ENCODE measurements around the gene KNOP1. TPM values are rescaled to one million over a fixed set of nuclear protein-coding genes. Genes with fewer than 3 reads are reported as not detected.

The KNOP1 gene
- polyA plus RNA-seq, 5 donors = 30.1 to 42.4 (median 34.4) TPM

DNA sequence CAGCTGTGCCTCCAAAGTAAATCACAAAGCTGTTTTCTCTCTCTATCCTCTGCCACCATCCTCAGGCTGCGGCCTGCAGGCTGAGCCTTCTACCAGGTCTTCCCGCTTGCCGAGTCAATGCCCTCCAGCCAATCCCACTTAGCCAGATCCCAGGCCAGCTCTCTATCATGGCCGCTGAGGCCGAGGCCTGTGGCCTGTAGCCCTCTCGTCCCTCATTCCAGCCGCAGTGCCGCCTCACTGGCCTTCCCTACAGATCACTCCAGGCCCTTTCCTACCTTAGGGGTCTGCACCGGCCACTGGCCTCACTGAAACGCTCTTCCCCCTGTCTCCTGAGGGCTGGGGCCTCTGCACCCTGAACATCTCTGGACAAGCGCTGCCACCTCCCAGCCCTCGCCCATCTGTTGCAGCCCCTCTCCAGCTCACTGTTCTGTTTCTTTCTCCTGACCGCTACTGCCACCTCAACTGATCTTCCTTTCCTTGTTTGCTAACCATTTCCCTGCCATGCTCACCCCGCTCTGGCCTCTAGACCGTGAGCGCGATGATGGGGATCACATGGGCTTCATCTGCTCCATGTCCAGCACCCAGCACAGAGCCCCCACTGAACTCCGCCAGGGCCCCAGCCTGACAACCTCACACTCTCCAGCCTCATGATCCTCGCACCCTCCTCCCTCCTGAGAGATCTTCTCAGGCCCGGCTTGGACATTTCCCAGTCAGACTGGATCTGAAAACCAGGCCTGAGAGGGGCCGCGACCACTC is 8.5 kb downstream of the KNOP1 start:
- DNase-seq = no peak

DNA sequence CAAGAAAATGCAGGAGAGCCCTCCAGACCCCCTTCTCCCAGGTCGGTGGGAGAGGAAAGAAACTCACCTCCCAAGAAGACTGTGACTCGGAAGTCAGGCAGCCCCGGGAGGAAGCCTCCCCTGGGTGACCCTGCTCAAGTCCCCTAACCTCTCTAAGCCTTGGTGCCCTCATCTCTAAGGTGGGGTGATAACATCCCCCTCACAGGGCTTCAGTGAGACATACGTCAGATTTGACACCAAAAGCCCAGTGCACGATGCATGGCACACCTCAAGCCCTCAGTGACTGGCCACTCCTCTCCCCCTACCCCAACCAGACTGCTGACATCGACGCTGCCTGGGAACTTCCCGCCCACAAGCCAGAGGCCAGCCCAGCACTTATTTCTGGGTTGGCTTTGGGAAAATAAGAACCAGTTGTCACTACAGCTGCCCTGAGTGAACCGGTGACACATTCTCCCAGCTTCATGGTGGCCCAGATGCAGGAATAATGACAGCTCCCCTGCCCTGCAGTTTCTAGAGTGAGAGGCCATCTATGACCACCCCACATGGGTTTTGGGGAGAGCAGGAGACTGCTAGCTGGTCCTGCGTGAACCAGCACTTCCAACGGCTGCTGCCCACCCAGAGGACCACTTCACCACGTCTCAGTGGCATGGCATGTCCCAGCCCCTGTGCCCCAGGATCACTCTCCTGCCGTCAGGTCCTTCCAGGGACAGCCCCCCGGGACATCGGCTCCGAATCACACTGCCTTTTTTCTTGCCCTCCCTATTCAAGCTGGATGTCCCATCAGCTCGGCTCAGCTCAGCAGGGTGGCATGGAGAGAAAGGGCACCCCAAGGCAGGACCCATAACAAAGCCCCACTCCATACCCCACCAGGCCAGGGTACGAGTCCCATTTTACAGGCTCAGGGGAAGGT is 9.5 kb downstream of the KNOP1 start:
- DNase-seq = no peak

DNA sequence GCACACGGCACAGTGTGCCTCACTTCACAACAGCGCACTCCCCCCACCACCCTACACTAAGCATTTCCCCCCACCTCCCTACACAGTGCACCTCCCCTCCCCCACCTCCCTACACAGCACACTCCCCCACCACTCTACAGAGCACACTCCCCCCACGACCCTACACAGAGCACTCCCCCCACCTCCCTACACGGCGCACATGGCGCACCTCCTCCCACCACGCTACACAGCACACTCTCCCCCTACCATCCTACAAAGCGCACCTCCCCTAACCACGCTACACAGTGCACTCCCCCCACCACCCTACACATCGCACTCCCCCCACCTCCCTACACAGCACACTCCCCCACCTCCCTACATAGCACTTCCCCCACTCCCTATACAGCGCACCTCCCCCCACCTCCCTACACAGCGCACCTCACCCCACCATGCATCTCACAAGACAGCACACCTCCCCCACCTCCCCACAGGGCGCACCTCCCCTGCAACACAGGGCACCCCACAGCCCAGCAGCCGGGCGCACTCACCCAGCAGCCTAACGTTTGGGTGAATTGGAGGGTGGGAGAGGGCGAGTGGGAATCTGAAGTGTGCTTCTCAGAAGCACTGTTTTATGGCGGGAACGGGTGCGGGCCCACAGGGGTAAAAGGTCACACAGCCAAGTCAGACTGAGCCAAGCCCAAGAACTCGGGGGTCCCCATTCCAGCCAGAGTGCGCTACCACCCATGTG is 10.3 kb downstream of the KNOP1 start:
- DNase-seq = no peak

DNA sequence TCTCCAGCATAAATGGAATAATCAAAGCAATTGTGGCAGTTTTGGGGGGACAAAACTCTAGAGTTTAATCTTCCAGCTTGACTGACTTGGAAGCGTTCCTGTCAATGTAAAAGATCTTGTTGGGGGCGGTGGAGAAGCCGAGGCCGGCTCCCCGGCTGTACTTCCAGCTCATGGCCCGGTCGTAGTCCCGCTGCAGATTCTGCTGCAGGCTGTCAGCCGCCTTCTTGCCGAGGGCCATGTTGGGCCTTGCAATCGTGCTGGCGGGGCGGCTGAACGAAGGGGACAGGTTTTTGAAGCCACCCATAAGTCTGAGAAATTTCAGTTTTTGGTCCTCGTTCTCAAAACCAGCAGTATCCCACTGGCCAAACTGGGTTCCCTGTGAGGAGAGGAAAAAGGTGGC is 11.2 kb downstream of the KNOP1 start:
- DNase-seq = no peak

DNA sequence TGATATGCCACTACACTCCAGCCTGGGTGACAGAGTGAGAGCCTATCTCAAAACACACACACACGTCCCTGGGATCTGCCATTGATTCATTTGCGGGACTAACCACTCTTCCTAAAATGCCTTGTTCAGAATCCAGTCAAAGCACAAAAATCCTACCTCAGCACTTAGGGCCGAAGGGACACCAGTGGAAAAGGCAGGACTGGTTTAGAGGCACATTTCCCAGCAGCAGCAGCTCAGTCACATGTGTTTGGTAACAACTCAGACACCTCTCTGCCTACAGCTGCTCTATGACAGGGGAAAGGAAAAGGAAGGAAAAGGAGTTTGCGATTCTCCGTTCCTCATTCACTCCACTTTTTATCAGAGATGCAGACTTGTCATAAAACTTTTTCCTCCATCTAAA is 12.2 kb downstream of the KNOP1 start:
- no peak for DNase-seq

DNA sequence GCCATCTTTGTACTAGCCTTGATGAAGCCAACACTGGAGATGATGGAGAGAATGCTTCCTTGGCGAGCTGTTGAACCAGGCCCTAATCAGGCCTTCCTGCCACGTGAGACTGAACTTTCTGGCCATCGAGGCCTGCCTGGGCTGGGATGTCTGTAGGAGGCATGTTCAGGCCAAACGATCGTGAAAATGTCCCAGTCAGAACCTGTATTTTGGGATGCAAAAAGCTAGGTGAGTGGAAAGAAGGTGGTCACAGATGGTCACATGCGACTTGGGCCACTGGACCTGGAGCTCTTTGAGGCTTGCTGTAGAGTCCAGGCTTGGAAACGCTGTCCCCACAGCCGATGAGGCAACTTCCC is 12.9 kb downstream of the KNOP1 start:
- DNase-seq = no peak

DNA sequence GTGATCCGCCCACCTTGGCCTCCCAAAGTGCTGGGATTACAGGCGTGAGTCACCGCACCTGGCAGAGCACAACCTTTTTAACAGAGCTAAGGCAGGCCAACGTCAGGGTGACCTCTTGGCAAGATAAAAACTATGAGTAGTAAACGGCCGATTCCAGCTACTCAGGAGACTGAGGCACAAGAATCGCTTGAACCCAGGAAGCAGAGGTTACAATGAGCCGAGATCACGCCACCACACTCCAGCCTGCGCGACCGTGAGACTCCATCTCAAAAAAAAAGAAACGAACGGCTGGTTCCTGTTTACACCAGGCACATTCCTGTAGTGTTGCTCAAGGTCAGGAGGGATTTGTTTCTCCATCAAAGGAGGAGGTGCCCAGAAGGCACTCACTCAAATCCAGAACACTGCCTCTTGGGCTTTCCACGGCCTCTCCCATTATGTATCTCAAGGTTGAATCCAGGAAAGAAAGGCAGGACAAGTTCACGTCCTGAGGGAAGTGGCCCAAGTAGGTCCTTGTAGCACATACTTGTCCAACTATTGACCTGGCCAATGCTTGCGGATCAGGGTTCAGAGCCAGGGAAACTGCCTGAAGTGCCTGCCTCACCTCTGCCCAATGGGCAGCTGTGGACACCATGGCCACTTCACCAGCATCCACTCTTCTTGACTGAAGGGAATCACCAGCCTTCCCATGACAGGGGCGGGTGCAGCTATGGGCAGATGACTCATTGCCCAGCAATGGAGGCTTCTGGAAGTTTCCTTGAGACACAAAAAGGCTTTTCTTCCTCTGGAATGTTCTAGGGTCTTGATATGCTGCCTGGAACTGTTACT is 13.5 kb downstream of the KNOP1 start:
- no peak for DNase-seq

DNA sequence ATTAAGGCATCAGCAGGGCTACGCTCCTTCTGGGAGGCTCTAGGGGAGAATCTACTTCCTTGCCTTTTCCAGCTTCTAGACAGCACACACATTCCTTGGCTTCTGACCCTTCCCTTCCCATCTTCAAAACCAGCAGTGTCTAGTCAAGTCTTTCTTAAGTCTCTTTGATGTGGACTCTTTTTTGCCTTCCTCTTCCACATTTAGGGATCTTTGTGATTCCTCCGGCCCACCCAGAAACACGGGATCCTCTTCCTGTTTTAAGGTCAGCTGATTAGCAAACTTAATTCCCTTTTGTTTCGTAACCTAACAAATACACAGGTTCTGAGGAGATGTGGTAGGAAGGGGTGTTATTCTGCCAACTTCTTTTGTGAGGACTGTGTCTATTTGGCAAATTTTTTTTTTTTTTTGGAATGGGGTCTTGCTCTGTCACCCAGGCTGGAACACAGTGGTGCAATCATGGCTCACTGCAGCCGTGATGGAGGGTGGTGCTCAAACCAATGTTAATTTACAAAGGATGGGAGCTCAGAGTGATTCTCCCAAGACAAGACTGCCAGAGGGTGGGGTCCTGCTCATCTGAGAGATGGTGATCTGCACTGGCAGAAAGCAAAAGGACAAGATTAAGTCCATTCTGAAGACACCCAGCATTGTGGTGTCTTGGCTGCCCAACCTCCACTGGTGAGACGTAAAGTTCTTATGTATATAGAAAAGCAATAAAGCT is 14.7 kb downstream of the KNOP1 start:
- DNase-seq = no peak

DNA sequence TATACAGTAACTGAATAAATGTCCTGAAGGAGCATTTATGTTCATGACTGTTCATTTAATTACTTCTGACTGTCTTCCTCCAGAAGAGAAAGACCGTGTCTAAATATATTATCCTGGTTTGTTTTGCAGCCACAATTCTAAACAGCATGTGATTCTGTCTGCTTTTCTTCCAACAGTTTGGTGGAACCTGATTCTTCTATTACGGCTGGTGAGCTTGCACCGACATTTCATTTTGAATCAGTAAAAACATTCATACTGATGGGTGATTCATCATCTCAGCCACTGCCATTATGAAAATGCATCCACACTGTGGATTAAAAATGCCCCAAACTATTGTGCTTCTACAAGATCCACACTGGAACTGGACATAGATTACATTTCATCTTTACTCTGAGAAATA is 16.9 kb downstream of the KNOP1 start:
- no peak for DNase-seq

DNA sequence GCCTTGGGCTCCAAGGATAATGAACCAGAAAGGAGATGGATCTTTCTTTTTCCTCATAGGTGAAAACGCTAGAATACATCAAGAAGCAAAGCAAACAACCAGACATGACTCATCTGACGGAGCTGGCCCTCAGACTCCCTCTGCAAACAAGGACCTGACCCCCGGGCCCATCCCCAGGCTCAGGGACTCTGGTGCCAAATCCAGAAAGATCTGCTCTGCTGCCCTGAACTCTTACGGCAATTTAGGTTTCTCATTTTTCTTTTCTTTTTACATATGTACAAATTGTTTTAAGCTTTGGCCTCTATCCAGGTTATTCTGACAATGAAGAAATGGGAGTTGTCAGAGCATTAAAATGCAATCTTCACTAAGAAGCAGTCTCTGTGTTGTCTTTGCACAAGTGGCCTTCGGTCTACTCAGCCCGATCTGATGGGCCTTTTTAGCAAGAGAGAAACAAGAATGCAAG is 17.7 kb downstream of the KNOP1 start:
- DNase-seq = no peak

DNA sequence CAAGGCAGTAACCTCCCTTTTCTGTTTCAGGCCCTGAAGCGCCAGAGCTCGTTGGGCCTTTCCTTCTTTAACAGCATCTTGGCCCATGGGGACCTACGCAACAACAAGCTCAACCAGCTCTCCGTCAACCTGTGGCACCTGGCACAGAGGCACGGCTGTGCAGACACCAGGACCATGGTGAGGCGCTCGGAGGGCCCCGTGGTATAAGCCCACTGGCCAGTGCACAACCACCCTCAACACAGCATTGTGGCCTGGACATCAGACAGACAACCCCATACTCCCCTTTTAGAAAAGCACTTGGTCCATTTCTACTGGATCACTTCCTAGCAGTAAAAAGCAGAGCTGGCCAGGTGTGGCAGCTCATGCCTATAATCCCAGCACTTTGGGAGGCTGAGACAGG is 18.6 kb downstream of the KNOP1 start:
- no peak for DNase-seq

DNA sequence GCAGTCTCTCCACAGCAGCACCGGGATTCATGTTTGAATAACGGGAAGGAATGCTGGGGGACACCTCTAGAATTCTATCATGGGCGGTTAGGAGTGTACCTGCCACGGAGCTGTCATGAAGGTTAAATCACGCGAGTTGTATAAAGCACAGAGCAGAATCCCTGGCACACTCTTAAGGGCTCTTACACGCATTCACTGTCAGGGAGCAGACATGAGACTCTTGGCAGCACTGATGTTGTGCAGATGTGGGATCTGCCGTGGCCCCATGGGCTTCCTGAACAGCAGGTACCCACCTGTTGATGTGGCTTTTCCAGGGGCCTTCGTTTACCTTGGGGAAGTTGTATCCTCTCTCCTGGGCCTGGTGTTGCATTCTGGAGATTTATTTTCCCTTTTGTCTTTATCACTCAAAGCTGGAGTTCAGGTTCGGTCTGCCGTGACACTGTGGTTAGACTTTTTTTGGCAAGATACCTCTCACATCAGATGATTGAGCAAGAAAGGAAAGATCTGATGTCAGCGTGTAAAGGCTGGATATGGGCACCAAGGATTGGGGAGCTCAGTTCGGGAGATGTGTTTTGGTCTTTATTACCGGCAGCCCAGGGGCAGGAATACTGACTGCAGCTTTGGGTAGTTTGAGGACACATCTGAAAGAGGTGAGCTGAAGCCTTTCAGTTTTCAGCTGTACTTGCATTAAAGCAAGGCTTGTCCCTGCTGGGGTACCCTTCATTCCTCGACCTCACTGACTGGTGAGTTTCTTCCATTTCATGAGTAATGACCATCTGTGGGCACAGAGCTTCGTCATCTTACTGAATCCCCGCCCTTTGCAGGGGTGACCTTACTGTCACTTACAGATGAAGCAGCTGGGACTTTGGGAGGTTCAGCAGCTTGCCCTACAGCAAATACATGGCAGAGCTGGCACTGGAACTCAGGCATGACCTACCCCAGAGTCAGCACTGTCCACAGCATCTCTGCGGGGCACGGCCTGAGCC is 19.3 kb downstream of the KNOP1 start:
- no peak for DNase-seq

DNA sequence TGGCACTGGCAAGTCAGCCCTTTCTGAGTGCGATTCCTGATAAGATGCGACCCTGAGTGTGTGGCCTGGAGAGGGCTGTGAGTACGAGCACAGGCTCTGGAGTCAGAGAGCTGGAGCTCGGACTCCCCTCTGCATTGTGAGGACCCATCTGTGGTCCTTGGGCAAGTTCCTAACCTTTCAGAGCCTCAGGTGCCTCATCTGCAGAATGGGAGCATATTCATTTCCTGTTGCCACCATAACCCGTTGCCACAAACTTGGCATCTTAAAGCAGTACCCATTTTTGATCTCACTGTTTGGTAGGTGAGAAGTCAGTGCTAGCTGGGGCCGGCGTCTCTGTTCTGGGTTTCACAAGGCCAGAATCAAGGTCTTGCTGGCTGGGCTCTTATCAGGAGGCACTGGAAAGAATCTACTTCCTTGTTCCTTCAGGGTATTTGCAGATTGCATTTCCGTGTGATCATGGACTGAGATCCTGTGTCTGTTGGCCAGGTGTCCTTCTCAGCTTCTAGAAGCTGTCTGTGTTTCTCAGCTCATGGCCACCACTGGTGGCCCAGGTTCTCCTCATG is 20.2 kb downstream of the KNOP1 start:
- DNase-seq = no peak

DNA sequence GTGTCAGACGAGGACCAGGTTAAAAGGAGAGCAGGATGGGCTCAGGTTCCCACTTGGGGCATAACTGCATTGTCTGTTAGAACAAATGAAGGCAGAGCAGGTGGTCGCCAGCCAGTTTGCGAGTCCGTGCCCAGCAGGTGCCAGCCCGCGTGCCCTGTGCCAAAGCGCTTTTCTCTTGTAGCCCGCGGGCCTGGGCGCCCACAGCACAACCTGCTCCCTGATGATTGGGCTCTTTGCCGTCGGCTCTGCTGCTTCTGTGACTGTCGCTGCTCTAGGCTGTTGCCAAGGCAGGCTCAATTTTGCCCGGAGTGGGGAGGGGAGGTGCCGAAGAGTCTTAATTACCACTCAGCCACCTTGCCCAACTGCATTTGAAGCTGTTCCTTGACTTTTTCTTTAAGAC is 21.1 kb downstream of the KNOP1 start:
- DNase-seq = no peak

DNA sequence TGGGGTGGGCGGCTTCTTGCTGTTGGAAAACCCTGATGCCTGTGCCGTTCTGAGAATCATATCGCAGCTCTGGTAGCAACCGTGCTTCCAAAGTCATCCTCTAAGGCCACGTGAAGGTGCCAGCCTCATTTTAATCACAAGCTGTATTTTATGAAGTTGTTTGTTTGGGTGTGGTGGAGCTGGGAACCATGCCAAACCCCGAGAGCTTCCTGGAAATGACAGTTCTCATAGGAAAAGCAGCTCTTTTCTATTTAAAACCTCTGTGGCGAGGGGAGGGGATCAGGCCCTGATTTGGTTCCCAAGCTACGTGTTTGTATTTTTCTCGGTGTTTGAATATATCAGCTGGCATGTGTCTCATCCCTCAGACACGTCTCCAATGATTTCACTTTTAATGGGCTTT is 21.7 kb downstream of the KNOP1 start:
- peak; percentile 47 to 60 for DNase-seq

DNA sequence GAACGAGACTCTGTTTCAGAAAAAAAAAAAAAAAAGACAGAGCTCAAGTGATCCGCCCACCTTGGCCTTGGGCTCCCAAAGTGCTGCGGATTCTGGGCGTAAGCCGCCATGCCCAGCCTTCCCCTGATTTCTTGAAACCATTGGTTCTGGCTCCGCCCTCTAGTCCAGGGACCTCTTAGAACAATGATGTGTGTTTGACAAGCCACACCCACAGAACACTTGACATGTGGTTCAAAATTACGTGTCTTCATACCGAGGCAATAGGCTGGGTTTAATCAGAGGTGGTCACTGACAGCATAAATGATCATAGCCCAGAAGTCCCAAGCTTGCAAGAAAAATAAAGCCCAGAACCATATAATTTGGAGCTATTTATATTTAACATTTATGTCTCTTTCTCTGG is 23.0 kb downstream of the KNOP1 start:
- no peak for DNase-seq

DNA sequence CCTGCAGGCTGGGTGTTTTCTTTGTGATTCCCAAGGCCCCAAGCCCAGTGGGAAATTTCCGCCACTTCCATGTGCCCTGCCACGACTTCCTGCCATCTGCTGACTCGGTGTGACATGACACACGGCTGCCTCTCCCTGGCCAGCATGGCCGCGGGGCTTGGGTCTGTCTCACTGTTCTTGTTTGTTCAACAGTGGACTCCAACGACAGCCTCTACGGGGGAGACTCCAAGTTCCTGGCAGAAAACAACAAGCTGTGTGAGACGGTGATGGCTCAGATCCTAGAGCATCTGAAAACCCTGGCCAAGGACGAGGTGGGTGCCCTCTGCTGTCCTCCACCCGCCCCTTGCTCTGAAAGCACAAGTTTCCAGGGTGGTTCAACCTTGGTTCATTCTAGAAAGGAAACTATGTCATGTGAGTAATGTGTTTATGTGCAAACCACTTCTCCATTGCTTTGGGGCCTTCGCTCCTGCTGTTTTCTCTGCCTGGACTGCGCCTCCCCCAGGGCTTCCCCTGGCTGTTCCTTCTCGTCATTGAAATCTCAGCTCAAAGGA is 26.8 kb downstream of the KNOP1 start:
- no peak for DNase-seq

DNA sequence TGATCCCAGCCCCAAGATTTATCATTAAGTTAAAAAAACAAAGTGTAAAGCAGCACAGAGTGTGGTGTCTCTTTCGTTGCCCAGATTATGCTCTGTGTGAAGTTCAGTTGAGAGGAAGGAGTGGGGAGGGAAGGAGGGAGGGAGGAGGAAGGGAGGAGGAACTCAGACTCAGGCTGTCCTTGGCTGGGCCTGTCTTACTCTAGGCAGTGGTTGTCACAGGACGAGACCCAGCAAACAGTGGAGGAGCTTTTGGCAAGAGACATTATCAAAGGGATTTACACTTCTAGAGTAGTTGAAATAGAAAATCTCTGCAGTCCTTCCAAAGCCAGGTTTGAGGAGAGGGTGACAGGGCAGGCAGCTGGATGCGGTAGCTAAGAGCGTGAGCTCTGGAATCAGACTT is 27.8 kb downstream of the KNOP1 start:
- no peak for DNase-seq

DNA sequence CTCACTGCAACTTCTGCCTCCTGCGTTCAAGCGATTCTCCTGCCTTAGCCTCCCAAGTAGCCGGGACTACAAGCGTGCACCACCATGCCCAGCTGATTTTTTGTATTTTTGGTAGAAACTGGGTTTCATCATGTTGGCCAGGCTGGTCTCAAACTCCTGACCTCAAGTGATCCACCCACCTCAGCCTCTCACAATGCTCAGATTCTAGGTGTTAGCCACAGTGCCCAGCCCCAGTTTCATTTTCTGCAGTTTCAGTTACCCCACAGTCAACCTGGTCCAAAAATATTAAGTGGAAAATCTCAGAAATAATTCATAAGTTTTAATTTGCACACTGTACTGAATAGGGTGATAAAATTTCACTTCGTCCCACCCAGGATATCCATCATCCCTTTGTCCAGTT is 28.7 kb downstream of the KNOP1 start:
- no peak for DNase-seq
